KOPT-K1 (cell line): ENCODE results near the gene KRT32.

ENCODE experiments used
- H3K27ac ChIP-seq: fragments of 200-600 bp; sonication (generic); 2 replicates; pipeline ENCODE4 v1.5.1; 2016; ENCODE audit warnings: antibody characterized with exemption, mild to moderate bottlenecking, low read depth, low read length; ENCODE audit not compliant: poor library complexity, severe bottlenecking
- H3K36me3 ChIP-seq: fragments of 200-600 bp; sonication (generic); 2 replicates; pipeline ENCODE4 v1.5.1; 2017; ENCODE audit warnings: antibody characterized with exemption, mild to moderate bottlenecking, low read length, moderate library complexity; ENCODE audit not compliant: insufficient read depth
- H3K9me3 ChIP-seq: fragments of 200-600 bp; sonication (generic); 2 replicates; pipeline ENCODE4 v1.5.1; 2017; ENCODE audit warnings: antibody characterized with exemption, low read length, mild to moderate bottlenecking; ENCODE audit not compliant: insufficient read depth, poor library complexity, severe bottlenecking

KRT32 gene

DNA sequence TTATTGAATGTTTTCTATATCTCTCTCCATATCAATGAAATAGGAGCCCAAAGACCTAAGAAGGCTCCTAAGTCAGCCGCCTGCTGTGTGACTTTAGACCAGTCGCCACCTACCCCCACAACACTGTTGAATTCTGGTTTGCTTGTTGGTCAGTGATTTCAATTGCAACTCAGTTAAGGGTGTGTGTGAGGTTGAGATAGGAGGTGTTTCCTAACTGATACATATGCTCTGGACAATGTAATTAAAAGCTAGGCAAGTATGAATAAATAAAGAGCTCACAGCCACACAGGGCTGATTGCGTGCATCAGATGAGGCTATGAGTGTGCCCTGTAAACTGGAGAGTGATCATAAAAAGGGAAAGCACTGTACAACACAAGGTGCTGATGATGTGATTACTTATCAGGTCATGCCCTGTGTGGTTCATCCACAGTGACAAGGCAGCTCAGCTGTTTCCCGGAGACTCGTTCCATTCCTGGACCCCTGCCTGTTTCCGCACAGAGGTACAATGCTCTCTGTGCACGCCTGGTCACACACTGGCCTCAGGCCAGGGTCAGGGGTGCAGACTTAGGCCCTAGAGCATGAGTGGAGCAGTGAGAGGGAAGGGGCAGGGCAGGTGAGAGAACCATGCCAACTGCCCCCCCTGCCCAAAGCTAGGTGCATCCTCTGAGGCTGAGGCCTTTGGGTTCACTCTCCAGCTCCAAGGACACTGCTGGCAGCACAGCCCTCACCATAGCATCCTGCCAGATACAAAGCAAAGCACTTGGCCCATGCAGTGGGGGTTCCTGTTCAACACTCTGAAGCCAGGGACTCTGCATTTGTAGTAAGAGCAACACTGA lies 17.0 kb upstream of the KRT32 start:
- Histone ChIP-seq H3K27ac (no peak overlapping the region), H3K9me3 (no peaks in the 10 kb centered on the region), H3K36me3 (no peaks in the 10 kb centered on the region)

DNA sequence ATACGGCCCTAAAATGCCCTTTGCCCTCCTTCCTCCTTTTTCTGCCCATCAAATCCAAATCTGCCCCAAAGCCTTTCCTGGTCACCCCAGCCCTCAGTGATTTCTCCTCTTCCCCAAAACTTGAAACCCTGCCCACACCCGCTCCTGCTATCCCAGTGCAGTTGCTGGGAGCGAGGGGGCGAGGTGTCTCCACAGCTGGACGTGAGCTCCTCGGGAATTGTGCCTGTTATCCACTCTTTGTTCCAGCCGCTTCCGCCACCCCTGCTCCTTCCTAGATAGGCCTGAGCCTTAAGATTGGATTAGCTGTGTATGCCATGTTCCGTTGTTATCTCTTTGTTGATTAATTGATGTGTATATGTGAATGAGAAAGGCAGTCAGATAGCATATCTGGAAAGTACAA lies 16.3 kb upstream of the KRT32 start:
- Histone ChIP-seq H3K36me3 (no peaks in the 10 kb centered on the region), H3K27ac (no peak overlapping the region), H3K9me3 (no peaks in the 10 kb centered on the region)

DNA sequence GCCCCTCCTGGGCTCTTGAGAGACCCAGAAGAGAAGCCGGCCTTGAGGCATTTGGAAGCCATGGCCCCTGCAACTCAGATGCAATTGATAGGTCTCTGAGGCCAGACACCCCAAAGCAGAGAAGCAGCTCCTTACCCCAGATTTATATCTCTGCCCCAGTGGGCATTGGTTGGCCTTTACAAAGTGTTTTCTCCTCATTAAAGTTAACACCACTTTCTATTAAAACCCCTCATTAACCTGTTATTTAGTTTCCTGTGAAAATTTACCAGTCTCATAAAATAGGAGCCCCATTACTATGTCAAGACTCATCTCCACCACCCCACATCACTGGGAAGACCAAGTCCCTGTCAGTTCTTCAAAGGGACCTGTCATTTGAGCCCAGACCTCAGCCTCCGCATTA lies 13.8 kb upstream of the KRT32 start, which contains the start of gene KRT35:
TSS of gene KRT35 (minus strand) at position 116 of the 400 bp plus-strand sequence. CDS start at position 62, 54 bp downstream.
- Histone ChIP-seq H3K27ac (no peak within 1 kb of the TSS), H3K36me3 (no peaks in the 10 kb centered on the region), H3K9me3 (no peaks in the 10 kb centered on the region)

DNA sequence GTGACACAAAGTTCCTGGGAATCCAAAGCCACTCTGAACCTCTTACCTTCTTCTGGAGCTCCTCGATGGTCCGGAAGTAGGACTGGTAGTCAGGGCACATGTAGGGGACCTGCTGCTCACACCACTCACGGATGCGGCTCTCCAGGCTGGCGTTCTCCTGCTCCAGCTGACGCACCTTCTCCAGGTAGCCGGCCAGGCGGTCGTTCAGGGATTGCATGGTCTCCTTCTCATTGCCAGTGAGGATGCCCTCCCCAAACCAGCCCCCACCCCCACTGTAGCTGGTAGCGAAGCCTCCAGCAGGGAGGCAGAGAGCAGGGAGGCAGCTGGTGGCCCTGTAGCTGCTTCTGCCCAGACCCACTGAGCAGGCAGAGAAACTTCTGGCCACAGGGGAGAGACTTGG lies 13.4 kb upstream of the KRT32 start:
- no peaks in the 10 kb centered on the region for H3K36me3 ChIP-seq
- no peaks in the 10 kb centered on the region for H3K9me3 ChIP-seq
- H3K27ac ChIP-seq: no peak overlapping the region

GRCh38 chr17:41480136-41480535 lies 12.9 kb upstream of the KRT32 start:
- Histone ChIP-seq H3K9me3 (no peaks in the 10 kb centered on the region), H3K27ac (no peak overlapping the region), H3K36me3 (no peaks in the 10 kb centered on the region)

DNA sequence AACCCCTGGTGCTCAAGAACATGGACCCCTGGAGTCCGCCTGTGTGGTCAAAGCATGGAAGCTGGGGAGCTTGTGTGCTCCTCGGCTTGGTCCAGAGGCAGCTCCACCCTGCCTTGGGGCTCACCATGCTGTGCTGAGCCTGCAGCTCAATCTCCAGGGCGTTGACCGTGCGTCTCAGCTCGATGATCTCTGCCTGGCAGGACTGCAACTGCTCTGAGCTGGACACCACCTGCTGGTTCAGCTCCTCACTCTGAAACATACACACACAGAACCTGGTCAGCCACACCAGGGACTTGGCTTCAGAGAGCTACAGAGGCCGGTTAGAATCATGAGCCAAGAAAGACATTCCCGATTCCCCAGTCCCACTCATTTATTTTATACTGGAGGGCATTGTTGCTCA lies 11.1 kb upstream of the KRT32 start:
- Histone ChIP-seq H3K27ac (no peak overlapping the region), H3K9me3 (no peaks in the 10 kb centered on the region)

GRCh38 chr17:41476866-41477815 lies 10.0 kb upstream of the KRT32 start:
- Histone ChIP-seq H3K36me3 (no peaks in the 10 kb centered on the region), H3K9me3 (no peaks in the 10 kb centered on the region), H3K27ac (no peak overlapping the region)

More for the DNA sequence above, 11.1 kb upstream of the KRT32 start:
- no peaks in the 10 kb centered on the region for H3K36me3 ChIP-seq

DNA sequence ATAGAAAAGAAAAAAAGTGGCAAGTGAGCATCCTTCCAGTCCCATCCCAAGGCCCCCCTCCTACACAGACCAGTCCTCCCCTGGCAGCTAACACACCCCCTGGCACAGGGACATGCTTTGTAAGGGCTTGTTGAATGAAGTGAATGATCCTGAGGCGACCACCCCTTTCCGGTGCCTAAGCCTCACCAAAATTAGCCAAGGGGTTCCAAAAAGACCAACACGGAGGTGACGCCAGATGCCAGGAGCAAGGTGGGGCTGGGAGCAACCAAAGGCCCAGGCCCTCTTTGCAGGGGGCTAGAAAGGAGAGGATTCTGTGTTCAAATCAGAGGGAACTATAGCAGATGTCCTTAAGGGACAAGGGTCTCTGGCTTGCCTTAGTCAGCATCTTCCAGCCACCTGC lies 8.2 kb upstream of the KRT32 start:
- Histone ChIP-seq H3K9me3 (peaks cover 5% of the 10 kb centered on the region), H3K27ac (no peak overlapping the region)

DNA sequence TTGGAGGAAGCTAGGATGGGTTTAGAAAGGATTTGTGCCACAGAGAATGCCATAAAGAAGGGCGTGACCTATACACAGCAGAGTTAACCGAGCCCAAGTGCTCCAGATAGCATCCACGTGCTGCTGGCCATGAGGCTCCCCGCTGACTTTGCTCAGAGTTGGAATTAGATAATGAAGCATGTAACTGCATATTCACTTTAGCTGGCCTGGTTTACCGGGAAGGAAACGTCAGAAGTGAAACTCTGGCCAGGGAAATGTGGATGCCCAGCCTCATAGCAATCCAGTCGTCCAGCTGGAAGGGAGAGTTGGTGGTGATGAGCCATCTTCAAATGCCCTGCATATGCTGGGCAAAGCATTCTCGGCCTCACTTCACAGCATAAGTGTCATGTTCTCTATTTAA lies 7.7 kb upstream of the KRT32 start:
- Histone ChIP-seq H3K9me3 (peaks cover 5% of the 10 kb centered on the region), H3K36me3 (no peaks in the 10 kb centered on the region), H3K27ac (no peak overlapping the region)

More for the DNA sequence above, 8.2 kb upstream of the KRT32 start:
- no peaks in the 10 kb centered on the region for H3K36me3 ChIP-seq

DNA sequence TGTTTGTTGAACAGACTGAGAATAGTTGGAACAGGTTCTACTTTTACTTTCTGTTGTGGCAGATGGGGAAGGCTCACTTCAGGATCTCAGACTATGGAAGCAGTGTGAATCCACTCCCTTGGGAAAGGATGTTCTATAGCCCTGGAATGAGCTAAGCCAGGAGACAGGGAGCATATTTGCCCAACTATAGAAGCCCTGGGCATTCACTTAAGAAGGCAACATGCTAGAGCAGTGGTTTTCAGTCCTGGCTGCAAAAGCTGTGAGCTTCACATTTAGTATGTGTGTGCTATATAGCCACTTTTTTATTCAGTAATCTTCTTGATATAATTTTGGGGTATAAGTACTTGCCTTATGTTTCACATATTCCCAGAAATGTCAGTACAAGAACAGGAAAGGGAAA lies 1.2 kb upstream of the KRT32 start:
- no peak overlapping the region for H3K27ac ChIP-seq
- H3K9me3 ChIP-seq: peaks cover 15% of the 10 kb centered on the region
- no peaks in the 10 kb centered on the region for H3K36me3 ChIP-seq

DNA sequence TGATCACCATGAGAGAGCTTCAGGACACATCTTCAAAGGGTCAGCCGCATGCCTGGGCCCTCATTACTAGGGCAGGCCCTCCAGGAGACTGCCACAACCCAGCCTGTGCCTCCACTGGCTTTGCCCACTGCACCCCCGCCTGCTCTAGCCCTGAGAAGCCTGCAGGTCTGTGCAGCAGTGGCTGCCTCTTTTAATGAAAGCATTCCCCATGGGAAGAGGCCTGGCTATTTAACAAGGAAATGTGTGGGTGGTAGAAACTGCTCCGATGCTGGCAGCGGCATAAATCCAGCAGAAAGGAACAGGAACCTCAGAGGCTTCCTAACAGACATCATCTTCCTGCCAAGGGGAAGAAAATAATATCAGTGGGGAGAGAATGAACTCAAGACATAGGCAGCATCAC lies 375 bp upstream of the KRT32 start:
- Histone ChIP-seq H3K9me3 (peaks cover 15% of the 10 kb centered on the region), H3K27ac (no peak overlapping the region)

GRCh38 chr17:41464682-41465081 lies 2.5 kb downstream of the KRT32 start:
- Histone ChIP-seq H3K9me3 (peaks cover 10% of the 10 kb centered on the region), H3K36me3 (no peaks in the 10 kb centered on the region), H3K27ac (no peak overlapping the region)

More for the DNA sequence above, 375 bp upstream of the KRT32 start:
- no peaks in the 10 kb centered on the region for H3K36me3 ChIP-seq

- H3K36me3 ChIP-seq: no peaks in the 10 kb centered on the region
- H3K27ac ChIP-seq: no peak overlapping the region
- peaks cover 10% of the 10 kb centered on the region for H3K9me3 ChIP-seq
These were observed 3.0 kb downstream of the KRT32 start for GRCh38 chr17:41464173-41464572.

GRCh38 chr17:41463746-41464145 lies 3.4 kb downstream of the KRT32 start:
- H3K9me3 ChIP-seq: peaks cover 9% of the 10 kb centered on the region
- no peak overlapping the region for H3K27ac ChIP-seq
- H3K36me3 ChIP-seq: no peaks in the 10 kb centered on the region

DNA sequence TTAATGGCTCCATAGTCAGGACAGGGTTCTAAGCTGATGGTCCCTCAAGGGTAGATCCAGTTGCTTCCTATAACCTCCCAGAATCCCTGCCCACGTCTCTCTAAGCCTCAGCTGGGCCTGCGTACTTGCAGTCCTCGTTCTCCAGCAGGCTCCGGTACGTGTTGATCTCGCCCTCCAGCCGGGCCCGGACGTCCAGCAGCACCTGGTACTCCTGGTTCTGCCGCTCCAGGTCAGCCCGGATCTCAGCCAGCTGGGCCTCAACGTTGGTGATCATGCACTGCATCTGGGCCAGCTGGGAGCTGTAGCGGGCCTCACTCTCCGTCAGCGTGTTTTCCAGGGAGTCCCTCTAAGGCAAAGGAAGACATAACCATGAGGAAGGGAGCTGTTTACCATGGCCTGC lies 4.5 kb downstream of the KRT32 start:
- no peak overlapping the region for H3K27ac ChIP-seq
- H3K36me3 ChIP-seq: no peaks in the 10 kb centered on the region
- no peaks in the 10 kb centered on the region for H3K9me3 ChIP-seq
